BLaER1 (cell line): ENCODE measurements around the gene RPS18.
A peak's percentile ranks its signal among the peaks of the same experiment; 100 is the strongest.

Source experiments
- H3K27ac ChIP-seq: shearing (Covaris generic); formaldehyde crosslinking; 2 replicates; pipeline ENCODE4 v1.8.1; 2022
- H3K27me3 ChIP-seq: shearing (Covaris generic); formaldehyde crosslinking; 2 replicates; pipeline ENCODE4 v1.8.1; 2022
- H3K36me3 ChIP-seq: shearing (Covaris generic); formaldehyde crosslinking; 2 replicates; pipeline ENCODE4 v1.8.1; 2022
- H3K4me1 ChIP-seq: shearing (Covaris generic); formaldehyde crosslinking; 2 replicates; pipeline ENCODE4 v1.8.1; 2022
- H3K4me2 ChIP-seq: shearing (Covaris generic); formaldehyde crosslinking; 2 replicates; pipeline ENCODE4 v1.8.1; 2022
- H3K4me3 ChIP-seq: shearing (Covaris generic); formaldehyde crosslinking; 2 replicates; pipeline ENCODE4 v1.8.1; 2022
- H3K9ac ChIP-seq: shearing (Covaris generic); formaldehyde crosslinking; 2 replicates; pipeline ENCODE4 v1.8.1; 2022
- H3K9me3 ChIP-seq: shearing (Covaris generic); formaldehyde crosslinking; 2 replicates; pipeline ENCODE4 v1.8.1; 2022
- H4K20me1 ChIP-seq: shearing (Covaris generic); formaldehyde crosslinking; 2 replicates; pipeline ENCODE4 v1.8.1; 2022
- Cebpa-rat ChIP-seq: shearing (Covaris generic); IDR thresholded peaks from 2 replicates; pipeline ENCODE4 v1.8.1; 2022

RPS18 gene

GRCh38 chr6:33318426-33319073, 46.7 kb downstream of the RPS18 start:
- peaks cover 72% of the 10 kb centered on the region for H3K4me1 ChIP-seq
- H4K20me1 ChIP-seq: peaks cover 54% of the 10 kb centered on the region
- no peak for TF ChIP-seq Cebpa-rat
- H3K27me3 ChIP-seq: no peaks in the 10 kb centered on the region
- H3K9me3 ChIP-seq: no peaks in the 10 kb centered on the region
- H3K9ac ChIP-seq: peak overlapping the region; percentile 92; the same call in 1 of the 2 replicates
- peak overlapping the region; percentile 73 for H3K4me3 ChIP-seq
- peaks cover 36% of the 10 kb centered on the region for H3K36me3 ChIP-seq
- H3K27ac ChIP-seq: no peak overlapping the region
- peak overlapping the region; percentile 76 for H3K4me2 ChIP-seq

GRCh38 chr6:33319939-33320314, 48.1 kb downstream of the RPS18 start:
- TF ChIP-seq Cebpa-rat: no peak
- H3K4me2 ChIP-seq: peak overlapping the region; percentile 98
- H3K9ac ChIP-seq: peak overlapping the region; percentile 92; the same call in 1 of the 2 replicates

GRCh38 chr6:33320315-33321181, 48.7 kb downstream of the RPS18 start:
- H3K4me1 ChIP-seq: peaks cover 70% of the 10 kb centered on the region
- H3K36me3 ChIP-seq: peaks cover 36% of the 10 kb centered on the region
- TF ChIP-seq Cebpa-rat: no peak
- peak overlapping the region; percentile 92 for H3K9ac ChIP-seq
- peak overlapping the region; percentile 98 for H3K4me2 ChIP-seq
- H3K9me3 ChIP-seq: no peaks in the 10 kb centered on the region
- H4K20me1 ChIP-seq: peaks cover 54% of the 10 kb centered on the region
- H3K27me3 ChIP-seq: no peaks in the 10 kb centered on the region
- H3K27ac ChIP-seq: no peak overlapping the region; the same call in 1 of the 2 replicates
- no peak overlapping the region for H3K4me3 ChIP-seq

More at GRCh38 chr6:33319939-33320314, 48.1 kb downstream of the RPS18 start:
- Histone ChIP-seq H3K36me3 (peaks cover 36% of the 10 kb centered on the region), H3K4me1 (peaks cover 76% of the 10 kb centered on the region), H3K4me3 (no peak overlapping the region), H3K9me3 (no peaks in the 10 kb centered on the region), H3K27ac (no peak overlapping the region), H4K20me1 (peaks cover 54% of the 10 kb centered on the region), H3K27me3 (no peaks in the 10 kb centered on the region)

- Histone ChIP-seq H3K27ac (peak overlapping the region; percentile 90), H3K9ac (peak overlapping the region; percentile 92), H3K4me3 (peak overlapping the region; percentile 84)
Observed at GRCh38 chr6:33321227-33321626, 49.4 kb downstream of the RPS18 start.

DNA sequence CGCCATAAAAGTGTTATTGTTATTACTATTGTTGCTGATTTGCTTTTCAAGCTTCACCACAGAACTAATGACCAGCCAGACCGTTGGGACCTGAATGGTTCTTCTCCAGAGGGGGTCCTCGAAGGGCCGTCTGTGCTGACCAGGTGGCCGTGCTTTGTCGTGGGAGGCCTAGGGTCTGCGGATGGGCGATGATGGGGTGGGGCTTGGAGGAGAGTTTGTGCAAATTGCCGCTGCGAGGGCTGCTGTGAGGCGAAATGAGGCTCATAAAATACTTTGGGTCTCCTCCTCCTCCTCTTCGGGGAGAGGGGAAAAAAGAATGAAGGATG, 51.7 kb downstream of the RPS18 start:
- Histone ChIP-seq H3K9ac (peak overlapping the region; percentile 92), H3K4me3 (peak overlapping the region; percentile 84), H3K27me3 (no peaks in the 10 kb centered on the region), H3K4me1 (peaks cover 48% of the 10 kb centered on the region), H4K20me1 (peaks cover 36% of the 10 kb centered on the region), H3K27ac (peak overlapping the region; percentile 90), H3K9me3 (no peaks in the 10 kb centered on the region), H3K4me2 (peak overlapping the region; percentile 91), H3K36me3 (peaks cover 27% of the 10 kb centered on the region)
- TF ChIP-seq Cebpa-rat: no peak

More at GRCh38 chr6:33321227-33321626, 49.4 kb downstream of the RPS18 start:
- TF ChIP-seq Cebpa-rat: no peak
- Histone ChIP-seq H3K4me2 (peak overlapping the region; percentile 98), H3K4me1 (peaks cover 64% of the 10 kb centered on the region), H3K27me3 (no peaks in the 10 kb centered on the region), H3K9me3 (no peaks in the 10 kb centered on the region), H3K36me3 (peaks cover 32% of the 10 kb centered on the region), H4K20me1 (peaks cover 50% of the 10 kb centered on the region)

DNA sequence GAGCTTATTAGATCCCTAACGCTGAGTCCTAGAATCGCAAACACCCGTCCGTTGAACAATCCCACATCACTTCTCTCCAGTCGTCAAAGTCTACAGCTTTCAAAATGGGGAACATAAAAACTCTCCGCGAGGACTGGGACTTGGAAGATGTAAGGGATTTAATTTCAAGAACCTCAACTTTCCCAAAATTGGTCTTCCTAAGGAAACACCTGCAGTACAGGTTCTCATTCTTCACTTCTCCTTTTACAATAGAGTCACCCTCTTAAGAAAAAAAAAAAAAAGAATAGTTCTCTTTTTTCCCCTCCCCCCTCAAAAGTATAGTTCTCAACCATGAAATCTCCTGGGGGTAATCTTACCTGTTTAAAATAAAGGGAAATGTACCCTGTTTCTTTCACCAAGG, 52.2 kb downstream of the RPS18 start:
- H3K4me3 ChIP-seq: peak overlapping the region; percentile 84
- peak overlapping the region; percentile 90 for H3K27ac ChIP-seq
- peaks cover 43% of the 10 kb centered on the region for H3K4me1 ChIP-seq
- TF ChIP-seq Cebpa-rat: no peak
- no peaks in the 10 kb centered on the region for H3K27me3 ChIP-seq
- H4K20me1 ChIP-seq: peaks cover 31% of the 10 kb centered on the region
- peaks cover 22% of the 10 kb centered on the region for H3K36me3 ChIP-seq
- no peaks in the 10 kb centered on the region for H3K9me3 ChIP-seq
- H3K4me2 ChIP-seq: peak overlapping the region; percentile 91
- H3K9ac ChIP-seq: peak overlapping the region; percentile 92
